Endothelial cell of umbilical vein (primary cell): ENCODE results near the gene ZDHHC22. TPM values are rescaled to one million over a fixed set of nuclear protein-coding genes. Genes with fewer than 3 reads are reported as not detected.

Source experiments
- BruUV-seq: library from RNA; stranded (reverse); fragments of 400-500 nt; replicated peaks from 2 replicates; lab custom pipeline; 2021; lab: Mats Ljungman, UMichigan
- CTCF ChIA-PET: fragments of 300-600, 350-600 bp; sonication (Branson Sonifier 250); formaldehyde crosslinking; loops from one replicate; lab custom pipeline; 2021; ENCODE audit warnings: antibody characterized with exemption, inconsistent platforms; lab: Charles Lee
- POLR2A ChIA-PET: fragments of 300-600, 350-600 bp; sonication (Branson Sonifier 250); formaldehyde crosslinking; loops from one replicate; lab custom pipeline; 2021; ENCODE audit warnings: antibody characterized with exemption, inconsistent platforms; lab: Charles Lee
- DNase-seq: peaks from one replicate; pipeline ENCODE4 v3.0.0-alpha.2; 2011; ENCODE audit warnings: low read depth, low spot score
- FAIRE-seq: peaks from 2 replicates; lab custom pipeline; 2011; peaks lifted over from hg19 to GRCh38; lab: Jason Lieb, UNC
- H2AFZ ChIP-seq: 2 replicates; pipeline ENCODE4 v1.6.0; 2012; ENCODE audit warnings: low read depth, low read length, control low read depth, inconsistent platforms
- H3K27ac ChIP-seq: 2 replicates; pipeline ENCODE4 v1.5.1; 2011; ENCODE audit warnings: low read depth, mild to moderate bottlenecking, control low read depth, low read length, moderate library complexity; ENCODE audit not compliant: insufficient read depth
- H3K27me3 ChIP-seq, 2 experiments: 2 replicates each; pipeline versions ENCODE4 v1.6.0 to v1.6.1; 2011; ENCODE audit warnings: low read length in 2 of 2, mixed read lengths in 1 of 2; ENCODE audit not compliant: control insufficient read depth in 2 of 2, insufficient read depth in 2 of 2
- H3K36me3 ChIP-seq, 2 experiments: 2 replicates in 1 of 2; 3 replicates in 1 of 2; pipeline ENCODE4 v1.5.1; 2011; ENCODE audit warnings: low read length in 2 of 2, mild to moderate bottlenecking in 1 of 2, moderate library complexity in 1 of 2; ENCODE audit not compliant: control insufficient read depth in 2 of 2, insufficient read depth in 2 of 2; ENCODE audit errors: extremely low read depth in 1 of 2
- H3K4me1 ChIP-seq: 3 replicates; pipeline ENCODE4 v1.5.1; 2011; ENCODE audit warnings: mild to moderate bottlenecking, low read length; ENCODE audit not compliant: control insufficient read depth, insufficient read depth; ENCODE audit errors: extremely low read depth
- H3K4me2 ChIP-seq: 2 replicates; pipeline ENCODE4 v1.6.1; 2011; ENCODE audit warnings: low read length, control low read depth, mixed read lengths; ENCODE audit not compliant: insufficient read depth
- H3K4me3 ChIP-seq, 3 experiments: fragments of 200-600 bp in 1 of 3; sonication (generic), shearing (Covaris generic) in 1 of 3; replicated peaks in 1 of 3; 2 replicates each; pipeline ENCODE4 v1.5.1; 2011 to 2016; ENCODE audit warnings: control low read depth in 3 of 3, low read length in 3 of 3, mild to moderate bottlenecking in 2 of 3, inconsistent platforms in 1 of 3, low read depth in 1 of 3, moderate library complexity in 1 of 3; ENCODE audit not compliant: insufficient read depth in 1 of 3
- H3K79me2 ChIP-seq: 2 replicates; pipeline ENCODE4 v1.6.0; 2012; ENCODE audit warnings: low read length, inconsistent platforms; ENCODE audit not compliant: control insufficient read depth, insufficient read depth
- H3K9ac ChIP-seq: replicated peaks from 2 replicates; pipeline ENCODE3; 2011; ENCODE audit warnings: low read length, control low read depth; ENCODE audit not compliant: insufficient read depth; ENCODE audit errors: extremely low read depth
- H3K9me1 ChIP-seq: replicated peaks from 3 replicates; pipeline ENCODE4 v1.6.0; 2011; ENCODE audit warnings: mild to moderate bottlenecking, low read length; ENCODE audit not compliant: control insufficient read depth, insufficient read depth; ENCODE audit errors: extremely low read depth
- H3K9me3 ChIP-seq: replicated peaks from 2 replicates; pipeline ENCODE4 v1.5.1; 2012; ENCODE audit warnings: low read length, inconsistent platforms; ENCODE audit not compliant: control insufficient read depth, insufficient read depth
- H4K20me1 ChIP-seq: replicated peaks from 2 replicates; pipeline ENCODE3; 2011; ENCODE audit warnings: mild to moderate bottlenecking, low read length; ENCODE audit not compliant: control insufficient read depth, insufficient read depth; ENCODE audit errors: extremely low read depth
- EZH2 ChIP-seq: IDR thresholded peaks from 2 replicates; pipeline ENCODE4 v1.6.1; 2012; ENCODE audit warnings: borderline replicate concordance, low read depth, mild to moderate bottlenecking, moderate library complexity, low read length, inconsistent platforms; ENCODE audit not compliant: severe bottlenecking
- FOS ChIP-seq: IDR thresholded peaks from 2 replicates; pipeline ENCODE4 v1.6.1; 2011; ENCODE audit warnings: mild to moderate bottlenecking, low read length, moderate library complexity, borderline replicate concordance; ENCODE audit not compliant: insufficient read depth
- GATA2 ChIP-seq: IDR thresholded peaks from 2 replicates; pipeline ENCODE4 v1.7.0; 2011; ENCODE audit warnings: low read depth, mild to moderate bottlenecking, moderate library complexity, mixed read lengths, low read length; ENCODE audit not compliant: insufficient read length, insufficient read depth
- JUN ChIP-seq: IDR thresholded peaks from 2 replicates; pipeline ENCODE4 v1.6.1; 2011; ENCODE audit warnings: borderline replicate concordance, low read depth; ENCODE audit not compliant: insufficient read length, insufficient read depth
- MYC ChIP-seq: IDR thresholded peaks from one replicate; pipeline ENCODE4 v1.6.1; 2011; ENCODE audit warnings: mild to moderate bottlenecking, low read depth, low read length
- POLR2A ChIP-seq: IDR thresholded peaks from 2 replicates; pipeline ENCODE4 v1.6.1; 2012; ENCODE audit warnings: low read depth, mild to moderate bottlenecking, control low read depth, low read length
- POLR2AphosphoS5 ChIP-seq: IDR thresholded peaks from 2 replicates; pipeline ENCODE4 v1.6.1; 2012; ENCODE audit warnings: low read depth, mild to moderate bottlenecking, control low read depth, low read length, moderate library complexity; ENCODE audit not compliant: insufficient read depth
- dilution Hi-C: fragments of 300-500 bp; cut with MboI; formaldehyde crosslinking; loops from one replicate; pipeline ENCODE4 v1.15.0; 2019; ENCODE audit warnings: low sequenced_read_pairs; ENCODE audit not compliant: extremely low pct_ligation_motif_present
- intact Hi-C: fragments of 100-400 bp; cut with micrococcal nuclease; formaldehyde crosslinking; loops from one replicate; pipeline ENCODE4 v1.10.0; 2022
- polyA plus RNA-seq, 4 experiments: library from polyadenylated mRNA; depleted of rRNA in 3 of 4; stranded (reverse) in 3 of 4; unstranded in 1 of 4; fragments of >200 nt; gene quantifications; 2 replicates each; pipeline versions ENCODE4 v1.2.1 to v1.2.3, GENCODE V29; 2011 to 2012; ENCODE audit warnings: missing spikeins in 1 of 4
- total RNA-seq: library from RNA; stranded (reverse); gene quantifications from 2 replicates; pipeline ENCODE4 v1.2.3, GENCODE V29; 2021
- TF ChIP-seq, protein P1 (sequence below), 2 donors: IDR thresholded peaks; 1 replicate in 1 of 2; 2 replicates in 1 of 2; pipeline ENCODE4 v1.5.1; 2011; ENCODE audit warnings: low read length in 2 of 2, mild to moderate bottlenecking in 2 of 2, moderate library complexity in 2 of 2, control low read depth in 1 of 2, inconsistent platforms in 1 of 2, low read depth in 1 of 2; ENCODE audit not compliant: insufficient read depth in 1 of 2; ENCODE audit errors: extremely low read depth in 1 of 2
- TF ChIP-seq, protein P2 (sequence below): IDR thresholded peaks from 2 replicates; pipeline ENCODE4 v1.6.1; 2011; ENCODE audit not compliant: insufficient read depth, insufficient read length

Gene ZDHHC22
- total and polyA plus RNA-seq, 2 donors (not counting 3 experiments of a cell fraction or from before 2014, with no cell fraction given): 0.03 to 0.24 TPM

DNA sequence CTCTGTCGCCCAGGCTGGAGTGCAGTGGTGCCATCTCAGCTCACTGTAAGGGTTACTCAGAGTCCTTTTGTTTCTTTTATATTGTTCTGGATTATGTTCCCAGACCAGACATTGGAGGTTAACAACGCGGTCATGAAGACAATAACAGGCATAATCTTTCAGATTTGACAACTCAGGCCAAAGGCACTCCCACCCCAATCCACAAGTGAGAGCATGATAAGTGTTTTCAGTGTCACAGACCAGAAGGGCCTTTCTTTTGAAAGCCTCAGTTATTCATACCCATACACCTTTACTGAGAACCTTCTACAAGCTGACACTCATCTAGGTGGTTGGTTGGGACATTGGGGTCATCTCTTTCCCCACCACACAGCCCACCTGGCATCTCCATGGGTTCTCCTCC, 37.1 kb upstream of the ZDHHC22 start:
- BruUV-seq: no TSS peak
- no peak for DNase-seq
- no peak overlapping the region for H3K27ac ChIP-seq
- no peak for FAIRE-seq
- CTCF ChIA-PET: no interaction called here
- H3K27me3 ChIP-seq: peaks cover 5 to 15% of the 10 kb centered on the region in 2 experiments
- no peak overlapping the region for H3K4me2 ChIP-seq
- H2AFZ ChIP-seq: no peak overlapping the region
- H3K4me1 ChIP-seq: no peaks in the 10 kb centered on the region
- no peaks in the 10 kb centered on the region for H3K9me1 ChIP-seq
- no peaks in the 10 kb centered on the region for H3K9me3 ChIP-seq
- no peak overlapping the region for H3K9ac ChIP-seq
- no peaks in the 10 kb centered on the region for H3K79me2 ChIP-seq
- intact Hi-C loops (no loop called here), dilution Hi-C loops (no loop called here)
- POLR2A ChIA-PET: no interaction called here
- no peaks in the 10 kb centered on the region for H3K36me3 ChIP-seq
- H4K20me1 ChIP-seq: no peaks in the 10 kb centered on the region
- no peak overlapping the region for H3K4me3 ChIP-seq
- no peak for TF ChIP-seq JUN
- TF ChIP-seq POLR2A: no peak
- no peak for TF ChIP-seq MYC
- TF ChIP-seq, protein P1, sequence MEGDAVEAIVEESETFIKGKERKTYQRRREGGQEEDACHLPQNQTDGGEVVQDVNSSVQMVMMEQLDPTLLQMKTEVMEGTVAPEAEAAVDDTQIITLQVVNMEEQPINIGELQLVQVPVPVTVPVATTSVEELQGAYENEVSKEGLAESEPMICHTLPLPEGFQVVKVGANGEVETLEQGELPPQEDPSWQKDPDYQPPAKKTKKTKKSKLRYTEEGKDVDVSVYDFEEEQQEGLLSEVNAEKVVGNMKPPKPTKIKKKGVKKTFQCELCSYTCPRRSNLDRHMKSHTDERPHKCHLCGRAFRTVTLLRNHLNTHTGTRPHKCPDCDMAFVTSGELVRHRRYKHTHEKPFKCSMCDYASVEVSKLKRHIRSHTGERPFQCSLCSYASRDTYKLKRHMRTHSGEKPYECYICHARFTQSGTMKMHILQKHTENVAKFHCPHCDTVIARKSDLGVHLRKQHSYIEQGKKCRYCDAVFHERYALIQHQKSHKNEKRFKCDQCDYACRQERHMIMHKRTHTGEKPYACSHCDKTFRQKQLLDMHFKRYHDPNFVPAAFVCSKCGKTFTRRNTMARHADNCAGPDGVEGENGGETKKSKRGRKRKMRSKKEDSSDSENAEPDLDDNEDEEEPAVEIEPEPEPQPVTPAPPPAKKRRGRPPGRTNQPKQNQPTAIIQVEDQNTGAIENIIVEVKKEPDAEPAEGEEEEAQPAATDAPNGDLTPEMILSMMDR (IDR thresholded peaks at IDR 0.05; ENCODE audit: extremely low read depth in 1 of 2, insufficient read depth in 1 of 2, low read depth in 1 of 2, low read length in 2 of 2): no peak
- TF ChIP-seq, protein P2, sequence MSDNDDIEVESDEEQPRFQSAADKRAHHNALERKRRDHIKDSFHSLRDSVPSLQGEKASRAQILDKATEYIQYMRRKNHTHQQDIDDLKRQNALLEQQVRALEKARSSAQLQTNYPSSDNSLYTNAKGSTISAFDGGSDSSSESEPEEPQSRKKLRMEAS: no peak
- no peak for TF ChIP-seq FOS
- no peak for TF ChIP-seq EZH2
- TF ChIP-seq POLR2AphosphoS5: no peak
- no peak for TF ChIP-seq GATA2
